ENCODE results near the gene ART5.
"Not testable (repeated sequence)": the region's sequence is repeated elsewhere in the genome, so short reads cannot be mapped to it uniquely, and the experiment has no call there.

Gene ART5

GRCh38 chr11:3616721-3617460 lies 24.9 kb downstream of the ART5 start:
- no peak for DNase-seq

DNA sequence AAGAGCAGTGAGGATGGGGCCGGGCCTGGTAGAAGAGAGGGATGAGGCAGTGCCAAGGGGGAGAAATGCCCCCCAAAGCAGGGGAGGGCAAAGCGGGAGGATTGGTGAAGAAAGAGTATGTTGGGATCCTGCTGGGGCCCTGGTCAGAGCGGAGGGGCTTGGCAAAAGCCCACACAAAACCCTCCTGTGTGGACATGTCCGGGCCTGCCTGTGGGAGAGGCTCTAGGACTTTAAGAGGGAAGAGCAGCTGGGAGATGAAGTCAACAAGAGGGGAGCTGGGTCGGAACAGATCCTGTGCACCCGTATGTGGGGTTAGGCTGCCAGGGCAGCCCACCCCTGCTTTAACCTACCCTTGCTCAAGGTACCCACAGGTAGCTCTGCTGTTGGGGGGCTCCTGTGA lies 25.8 kb downstream of the ART5 start:
- peak; percentile 40 for DNase-seq

DNA sequence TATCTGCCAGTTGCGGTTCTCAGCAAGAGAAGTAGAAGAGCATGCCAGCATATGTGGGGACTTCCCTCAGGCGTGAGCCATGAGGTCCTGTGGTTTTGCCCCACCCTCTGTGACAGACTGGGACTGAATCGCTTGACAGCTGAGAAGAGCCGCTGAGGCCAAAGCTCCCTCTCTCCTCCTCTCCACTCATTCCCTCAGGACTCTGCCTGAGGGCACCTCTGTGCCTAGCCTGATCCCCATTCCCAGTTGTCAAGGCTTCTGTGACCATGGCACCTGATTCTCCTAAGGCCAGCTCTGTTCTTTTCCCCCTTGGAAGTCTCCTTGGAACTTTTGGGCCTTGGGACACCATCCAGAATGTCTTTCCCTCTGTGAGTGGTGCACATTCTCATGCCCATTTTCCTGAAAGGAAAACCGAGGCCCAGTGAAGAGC lies 27.0 kb downstream of the ART5 start:
- DNase-seq: no peak

GRCh38 chr11:3613998-3614741 lies 27.6 kb downstream of the ART5 start:
- DNase-seq: no peak

DNA sequence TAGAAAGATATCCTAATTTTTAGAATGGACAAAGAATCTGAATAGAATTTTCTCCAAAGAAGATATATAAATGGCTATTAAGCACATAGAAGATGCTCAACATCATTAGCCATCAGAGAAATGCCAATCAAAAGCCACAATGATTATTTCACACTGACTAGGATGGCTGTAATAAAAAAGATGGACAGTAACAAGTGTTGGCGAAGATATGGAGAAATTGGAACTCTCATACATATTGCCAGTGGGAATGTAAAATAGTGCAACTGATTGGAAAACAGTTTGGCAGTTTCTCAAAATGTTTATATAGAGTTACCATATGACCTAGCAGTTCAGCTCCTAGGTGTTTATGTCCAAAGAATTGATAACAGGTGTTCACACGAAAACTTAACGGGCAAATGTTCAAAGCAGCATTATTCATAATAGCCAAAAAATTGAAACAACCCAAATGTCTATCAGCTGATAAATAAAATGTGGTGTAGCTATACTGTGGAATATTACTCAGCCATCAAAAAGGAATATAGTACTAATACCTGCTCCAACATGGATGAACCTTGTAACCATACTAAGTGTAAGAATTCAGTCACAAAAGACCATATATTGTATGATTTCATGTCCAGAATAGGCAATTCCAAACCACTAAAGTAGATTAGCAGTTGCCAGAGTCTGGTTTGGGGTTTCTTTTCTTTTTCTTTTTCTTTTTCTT lies 29.7 kb downstream of the ART5 start:
- no peak for DNase-seq

DNA sequence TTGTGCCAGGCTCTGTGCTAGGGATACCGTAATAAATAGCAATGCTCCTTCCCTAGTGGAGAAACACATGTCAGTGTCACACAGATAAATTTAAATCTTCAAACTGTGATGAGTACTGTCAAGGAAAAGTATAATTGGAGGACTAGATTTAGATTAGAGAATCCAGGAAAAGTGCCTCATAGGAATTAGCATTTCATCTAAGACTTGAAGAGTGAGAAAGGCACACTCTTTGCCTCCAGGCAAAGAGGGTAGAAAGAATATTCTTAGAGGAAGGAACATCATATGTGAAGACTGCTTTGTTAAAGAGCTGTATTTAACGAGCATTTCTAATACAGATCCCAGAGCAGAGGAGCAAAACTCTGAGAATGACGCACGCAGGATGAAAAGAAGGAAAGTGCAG lies 30.9 kb downstream of the ART5 start:
- no peak for DNase-seq

DNA sequence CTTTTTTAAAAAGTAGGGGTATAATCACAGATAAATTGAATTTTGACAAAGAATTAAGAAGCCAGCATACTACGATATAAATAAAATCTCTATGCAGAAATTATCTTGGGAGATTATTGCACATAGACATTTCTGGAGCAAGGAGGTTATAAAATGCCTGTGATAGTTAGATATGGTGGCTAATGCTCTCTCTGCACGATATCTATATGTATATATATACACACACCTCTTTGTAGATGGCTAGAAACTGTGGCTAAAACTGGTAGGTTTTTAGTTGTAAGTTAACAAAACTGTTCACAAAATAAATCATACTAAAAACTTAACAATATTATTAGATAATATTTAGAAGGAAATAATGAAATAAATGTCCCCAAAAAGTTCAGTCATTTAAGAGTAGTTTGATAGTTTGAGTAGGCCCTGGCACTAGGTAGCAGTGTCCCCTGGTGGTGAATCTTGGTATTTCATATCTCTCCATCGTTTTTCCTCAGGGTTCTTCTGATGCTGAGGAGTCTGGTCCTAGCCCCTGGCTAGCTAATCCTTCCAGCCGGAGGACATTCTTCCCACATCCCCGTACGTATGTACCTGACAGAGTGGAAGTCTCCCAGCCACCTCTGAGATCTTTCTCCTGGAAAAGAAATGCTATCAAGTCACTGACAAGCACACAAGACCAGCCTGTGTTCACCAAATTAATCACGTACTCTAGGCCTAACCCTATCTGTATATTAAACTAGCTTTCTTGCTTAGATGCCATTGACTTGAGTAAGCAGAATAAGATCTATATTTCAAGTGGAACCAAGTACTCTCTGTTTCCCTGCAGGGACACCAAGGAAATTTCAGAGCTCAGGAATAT lies 32.2 kb downstream of the ART5 start:
- DNase-seq: peak; percentile 16

- no peak for DNase-seq
Measured at GRCh38 chr11:3605771-3606203, 36.0 kb downstream of the ART5 start.

- DNase-seq: no peak
Measured at GRCh38 chr11:3605283-3605662, 36.5 kb downstream of the ART5 start.

GRCh38 chr11:3604167-3604566 lies 37.6 kb downstream of the ART5 start:
- no peak for DNase-seq

GRCh38 chr11:3600201-3600600 lies 41.6 kb downstream of the ART5 start:
- DNase-seq: not testable (repeated sequence)

DNA sequence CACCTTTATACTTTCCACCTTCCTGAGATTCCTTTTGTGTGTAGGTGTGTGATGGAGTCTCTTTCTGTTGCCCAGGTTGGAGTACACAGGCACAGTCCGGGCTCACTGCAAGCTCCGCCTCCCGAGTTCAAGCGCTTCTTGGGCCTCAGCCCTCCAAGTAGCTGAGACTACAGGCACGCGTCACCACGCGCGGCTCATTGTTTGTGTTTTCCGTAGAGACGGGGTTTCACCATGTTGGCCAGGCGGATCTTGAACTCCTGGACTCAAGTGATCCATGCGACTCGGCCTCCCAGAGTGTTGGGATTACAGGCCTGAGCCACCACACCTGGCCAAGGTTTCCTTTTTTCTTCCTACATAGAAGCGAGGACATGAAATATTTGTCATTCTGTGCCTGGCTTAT lies 44.0 kb downstream of the ART5 start:
- DNase-seq: not testable (repeated sequence)

DNA sequence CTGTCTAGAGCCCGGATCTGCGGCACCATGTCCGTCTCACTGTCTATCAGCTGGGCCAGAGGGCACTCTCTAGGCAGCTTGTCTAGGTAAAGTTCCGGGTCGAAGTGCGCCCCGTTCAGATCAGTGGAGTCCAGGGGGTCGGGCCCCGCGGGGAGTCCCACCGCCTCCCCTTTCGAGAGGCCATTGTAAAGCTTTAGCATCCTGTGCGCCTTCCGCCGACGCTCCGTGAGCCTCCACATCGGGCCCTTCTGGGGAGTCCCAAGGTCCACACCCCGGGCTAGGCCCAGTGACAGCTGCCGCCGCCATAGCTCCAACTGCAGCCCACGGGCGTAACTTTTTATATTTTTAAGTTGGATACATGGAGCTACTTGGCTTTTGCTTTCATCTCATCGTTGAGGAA lies 50.5 kb downstream of the ART5 start:
- DNase-seq: not testable (repeated sequence)

GRCh38 chr11:3590193-3590592 lies 51.6 kb downstream of the ART5 start:
- DNase-seq: not testable (repeated sequence)

DNA sequence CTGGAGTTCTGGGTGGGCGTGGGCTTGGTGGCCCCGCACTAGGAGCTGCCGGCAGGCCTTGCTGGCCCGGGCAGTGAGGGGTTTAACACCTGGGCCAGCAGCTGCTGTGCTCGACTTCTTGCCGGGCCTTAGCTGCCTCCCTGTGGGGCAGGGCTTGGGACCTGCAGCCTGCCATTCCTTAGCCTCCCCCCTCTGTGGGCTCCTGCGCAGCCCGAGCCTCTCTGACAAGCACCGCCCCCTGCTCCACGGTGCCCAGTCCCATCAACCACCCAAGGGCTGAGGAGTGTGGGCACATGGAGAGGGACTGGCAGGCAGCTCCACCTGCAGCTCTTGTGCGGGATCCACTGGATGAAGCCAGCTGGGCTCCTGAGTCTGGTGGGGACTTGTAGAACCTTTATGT lies 53.0 kb downstream of the ART5 start:
- not testable (repeated sequence) for DNase-seq

All from NCI-H1694 treated with DMSO at 0.1 percent for 48 hours (cell line).